GM19035 (cell line): ENCODE results near the gene VTCN1.
"Not testable (repeated sequence)": the region's sequence is repeated elsewhere in the genome, so short reads cannot be mapped to it uniquely, and the experiment has no call there.

Source experiments
- ATAC-seq: cut with Tn5 transposase; IDR thresholded peaks from one replicate; pipeline ENCODE4 v1.9.1; 2021; ENCODE audit not compliant: unreplicated experiment

Gene VTCN1

GRCh38 chr1:117101858-117102257, 108.9 kb downstream of the VTCN1 start:
- not testable (repeated sequence) for ATAC-seq

- ATAC-seq = no peak
Measured at GRCh38 chr1:117101334-117101733, 109.4 kb downstream of the VTCN1 start.

- no peak for ATAC-seq
Measured at GRCh38 chr1:117098287-117098890, 112.3 kb downstream of the VTCN1 start.

- ATAC-seq = no peak
Measured at GRCh38 chr1:117097443-117097842, 113.3 kb downstream of the VTCN1 start.

GRCh38 chr1:117096951-117097408, 113.7 kb downstream of the VTCN1 start:
- no peak for ATAC-seq

- ATAC-seq = no peak
Measured at GRCh38 chr1:117094841-117095604, 115.7 kb downstream of the VTCN1 start.

GRCh38 chr1:117093870-117094621, 116.7 kb downstream of the VTCN1 start:
- ATAC-seq = peak; percentile 75
